Naive B cell (primary cell): ENCODE data around the gene IFT20. TPM values are rescaled to one million over a fixed set of nuclear protein-coding genes. Genes with fewer than 3 reads are reported as not detected.
A peak's percentile ranks its signal among the peaks of the same experiment; 100 is the strongest.

Experiments used
- ATAC-seq, 2 donors: fragments of 150-1000 bp; cut with Tn5 transposase; 2 replicates each; pipeline ENCODE4 v1.10.0; 2021; ENCODE audit warnings: low read depth in 2 of 2, mild to moderate bottlenecking in 2 of 2, moderate library complexity in 2 of 2
- DNase-seq: peaks from one replicate; pipeline ENCODE4 v3.0.0; 2022
- H3K27ac Mint-ChIP-seq, 6 donors: one replicate each; pipeline ENCODE4 v1.8.0; 2020 to 2022; ENCODE audit warnings: mild to moderate bottlenecking in 6 of 6, mixed read lengths in 6 of 6, moderate library complexity in 5 of 6, inconsistent platforms in 2 of 6
- H3K27me3 Mint-ChIP-seq, 3 donors: one replicate each; pipeline ENCODE4 v1.8.0; 2021 to 2022; ENCODE audit warnings: mixed read lengths in 3 of 3, mild to moderate bottlenecking in 1 of 3
- H3K36me3 Mint-ChIP-seq, 2 donors: one replicate each; pipeline ENCODE4 v1.8.0; 2020 to 2022; ENCODE audit warnings: mixed read lengths in 2 of 2, inconsistent platforms in 1 of 2, mild to moderate bottlenecking in 1 of 2
- H3K4me1 Mint-ChIP-seq, 3 donors: one replicate each; pipeline ENCODE4 v1.8.0; 2020 to 2022; ENCODE audit warnings: mixed read lengths in 3 of 3, inconsistent platforms in 1 of 3, mild to moderate bottlenecking in 1 of 3, moderate library complexity in 1 of 3
- H3K4me3 Mint-ChIP-seq, 8 donors: one replicate each; pipeline ENCODE4 v1.8.0; 2020 to 2022; ENCODE audit warnings: mild to moderate bottlenecking in 8 of 8, mixed read lengths in 8 of 8, moderate library complexity in 8 of 8, inconsistent platforms in 2 of 8
- H3K9me3 Mint-ChIP-seq, 7 donors: one replicate each; pipeline ENCODE4 v1.8.0; 2020 to 2022; ENCODE audit warnings: mixed read lengths in 7 of 7, mild to moderate bottlenecking in 5 of 7, inconsistent platforms in 2 of 7, moderate library complexity in 1 of 7
- polyA plus RNA-seq, 6 donors: library from polyadenylated mRNA; unstranded; fragments of 300-500 nt; fragmentation: Illumina TruSeq; gene quantifications; one replicate each; pipeline ENCODE4 v1.2.3, GENCODE V29; 2021; ENCODE audit warnings: low read depth in 6 of 6

Gene IFT20
- polyA plus RNA-seq, 6 donors from 2014 or later, result 41.5 to 53.9 (median 49.3) TPM

GRCh38 chr17:28324781-28325180 lies 10.5 kb downstream of the IFT20 start:
- Mint-ChIP-seq H3K27ac (peak overlapping the region in 1 of 6 donors; percentile 76), H3K36me3 (no peaks in the 10 kb centered on the region), H3K9me3 (no peaks in the 10 kb centered on the region), H3K27me3 (no peaks in the 10 kb centered on the region), H3K4me3 (peak overlapping the region in 1 of 8 donors; percentile 1), H3K4me1 (peaks cover 6 to 10% (median 7%) of the 10 kb centered on the region in 3 donors)
- no peak for ATAC-seq
- DNase-seq, result no peak

GRCh38 chr17:28324267-28324745 lies 11.0 kb downstream of the IFT20 start:
- peak overlapping the region in 1 of 8 donors; percentile 1 for H3K4me3 Mint-ChIP-seq
- H3K4me1 Mint-ChIP-seq, result peaks cover 11 to 14% (median 12%) of the 10 kb centered on the region in 3 donors
- H3K36me3 Mint-ChIP-seq, result no peaks in the 10 kb centered on the region
- ATAC-seq (no peak), DNase-seq (no peak)
- no peaks in the 10 kb centered on the region for H3K27me3 Mint-ChIP-seq
- H3K9me3 Mint-ChIP-seq, result no peaks in the 10 kb centered on the region
- no peak overlapping the region for H3K27ac Mint-ChIP-seq

GRCh38 chr17:28320215-28321061 lies 14.8 kb downstream of the IFT20 start:
- peaks cover 0 to 18% (median 6%) of the 10 kb centered on the region in 3 donors for H3K27me3 Mint-ChIP-seq
- peak overlapping the region; percentile 88 to 95 (median 93) for H3K4me3 Mint-ChIP-seq

GRCh38 chr17:28319598-28319935 lies 15.7 kb downstream of the IFT20 start:
- no peak for DNase-seq
- Mint-ChIP-seq H3K27ac (peak overlapping the region in 4 of 6 donors; percentile 15 to 96 (median 89)), H3K4me3 (peak overlapping the region; percentile 88 to 95 (median 93)), H3K9me3 (peaks cover 0 to 4% (median 0%) of the 10 kb centered on the region in 7 donors), H3K4me1 (peaks cover 26 to 29% (median 26%) of the 10 kb centered on the region in 3 donors), H3K27me3 (peaks cover 0 to 18% (median 6%) of the 10 kb centered on the region in 3 donors), H3K36me3 (no peaks in the 10 kb centered on the region)
- no peak for ATAC-seq

More at GRCh38 chr17:28320215-28321061, 14.8 kb downstream of the IFT20 start:
- H3K4me1 Mint-ChIP-seq, result peaks cover 26 to 29% (median 26%) of the 10 kb centered on the region in 3 donors
- no peaks in the 10 kb centered on the region for H3K36me3 Mint-ChIP-seq
- H3K27ac Mint-ChIP-seq, result peak overlapping the region in 4 of 6 donors; percentile 11 to 50 (median 28)
- H3K9me3 Mint-ChIP-seq, result peaks cover 0 to 4% (median 0%) of the 10 kb centered on the region in 7 donors
- DNase-seq (no peak), ATAC-seq (no peak)

GRCh38 chr17:28318759-28319597 lies 16.3 kb downstream of the IFT20 start, which contains the start of gene TMEM97:
TMEM97 (plus strand) TSS chr17:28319200; CDS start chr17:28319240, 40 bp downstream.
- H3K27ac Mint-ChIP-seq, result peak within 1 kb of the TSS; percentile 77 to 96 (median 90)
- H3K9me3 Mint-ChIP-seq, result peaks cover 0 to 4% (median 0%) of the 10 kb centered on the region in 7 donors

GRCh38 chr17:28317966-28318758 lies 17.1 kb downstream of the IFT20 start:
- H3K9me3 Mint-ChIP-seq, result peaks cover 0 to 4% (median 0%) of the 10 kb centered on the region in 7 donors
- DNase-seq (no peak), ATAC-seq (peak; percentile 11 to 12)
- peak overlapping the region in 4 of 6 donors; percentile 77 to 92 (median 84) for H3K27ac Mint-ChIP-seq
- H3K27me3 Mint-ChIP-seq, result peaks cover 0 to 18% (median 6%) of the 10 kb centered on the region in 3 donors
- H3K36me3 Mint-ChIP-seq, result no peaks in the 10 kb centered on the region
- H3K4me3 Mint-ChIP-seq, result peak overlapping the region; percentile 88 to 95 (median 93)
- peaks cover 26 to 29% (median 26%) of the 10 kb centered on the region in 3 donors for H3K4me1 Mint-ChIP-seq

More at GRCh38 chr17:28318759-28319597, 16.3 kb downstream of the IFT20 start, which contains the start of gene TMEM97:
- DNase-seq (peak; percentile 95), ATAC-seq (peak; percentile 96)
- H3K4me3 Mint-ChIP-seq, result peak within 1 kb of the TSS; percentile 88 to 95 (median 93)
- peaks cover 26 to 29% (median 26%) of the 10 kb centered on the region in 3 donors for H3K4me1 Mint-ChIP-seq
- peaks cover 0 to 18% (median 6%) of the 10 kb centered on the region in 3 donors for H3K27me3 Mint-ChIP-seq
- no peaks in the 10 kb centered on the region for H3K36me3 Mint-ChIP-seq

GRCh38 chr17:28317099-28317965 lies 17.9 kb downstream of the IFT20 start:
- H3K27me3 Mint-ChIP-seq, result peaks cover 0 to 18% (median 6%) of the 10 kb centered on the region in 3 donors
- ATAC-seq (no peak), DNase-seq (no peak)
- H3K4me3 Mint-ChIP-seq, result peak overlapping the region in 7 of 8 donors; percentile 88 to 95 (median 93)
- peaks cover 0 to 4% (median 0%) of the 10 kb centered on the region in 7 donors for H3K9me3 Mint-ChIP-seq
- no peaks in the 10 kb centered on the region for H3K36me3 Mint-ChIP-seq
- peak overlapping the region in 2 of 6 donors; percentile 52 to 92 for H3K27ac Mint-ChIP-seq
- peaks cover 26 to 29% (median 26%) of the 10 kb centered on the region in 3 donors for H3K4me1 Mint-ChIP-seq

GRCh38 chr17:28315846-28316705 lies 19.2 kb downstream of the IFT20 start:
- H3K27ac Mint-ChIP-seq, result no peak overlapping the region
- H3K4me3 Mint-ChIP-seq, result peak overlapping the region in 3 of 8 donors; percentile 25 to 71 (median 25)
- no peak for ATAC-seq

GRCh38 chr17:28313841-28314240 lies 21.4 kb downstream of the IFT20 start:
- DNase-seq (no peak), ATAC-seq (no peak)
- peaks cover 11 to 13% (median 11%) of the 10 kb centered on the region in 3 donors for H3K4me1 Mint-ChIP-seq
- peaks cover 7 to 18% (median 10%) of the 10 kb centered on the region in 3 donors for H3K27me3 Mint-ChIP-seq
- H3K9me3 Mint-ChIP-seq, result peaks cover 0 to 4% (median 0%) of the 10 kb centered on the region in 7 donors
- H3K4me3 Mint-ChIP-seq, result no peak overlapping the region
- H3K36me3 Mint-ChIP-seq, result no peaks in the 10 kb centered on the region
- no peak overlapping the region for H3K27ac Mint-ChIP-seq

More at GRCh38 chr17:28315846-28316705, 19.2 kb downstream of the IFT20 start:
- peaks cover 0 to 18% (median 6%) of the 10 kb centered on the region in 3 donors for H3K27me3 Mint-ChIP-seq
- H3K9me3 Mint-ChIP-seq, result peaks cover 0 to 4% (median 0%) of the 10 kb centered on the region in 7 donors
- no peak for DNase-seq
- H3K4me1 Mint-ChIP-seq, result peaks cover 26 to 29% (median 26%) of the 10 kb centered on the region in 3 donors
- no peaks in the 10 kb centered on the region for H3K36me3 Mint-ChIP-seq

- ATAC-seq, result no peak
- peaks cover 25 to 37% (median 34%) of the 10 kb centered on the region in 3 donors for H3K27me3 Mint-ChIP-seq
- no peaks in the 10 kb centered on the region for H3K4me1 Mint-ChIP-seq
- no peaks in the 10 kb centered on the region for H3K36me3 Mint-ChIP-seq
- H3K4me3 Mint-ChIP-seq, result no peak overlapping the region
- H3K9me3 Mint-ChIP-seq, result no peaks in the 10 kb centered on the region
- no peak overlapping the region for H3K27ac Mint-ChIP-seq
- DNase-seq, result no peak
These were observed 28.3 kb downstream of the IFT20 start for GRCh38 chr17:28306954-28307401.

GRCh38 chr17:28298449-28298848 lies 36.8 kb downstream of the IFT20 start:
- no peak overlapping the region for H3K4me3 Mint-ChIP-seq
- peaks cover 0 to 2% (median 0%) of the 10 kb centered on the region in 7 donors for H3K9me3 Mint-ChIP-seq

More at GRCh38 chr17:28298449-28298848, 36.8 kb downstream of the IFT20 start:
- H3K27ac Mint-ChIP-seq, result no peak overlapping the region
- DNase-seq, result no peak
- no peaks in the 10 kb centered on the region for H3K36me3 Mint-ChIP-seq
- peaks cover 1 to 20% (median 12%) of the 10 kb centered on the region in 3 donors for H3K4me1 Mint-ChIP-seq
- ATAC-seq, result no peak
- peaks cover 0 to 9% (median under 1%) of the 10 kb centered on the region in 3 donors for H3K27me3 Mint-ChIP-seq
